Large intestine (tissue), 3 donors: ENCODE data around the gene SERPINC1. TPM values are rescaled to one million over a fixed set of nuclear protein-coding genes. Genes with fewer than 3 reads are reported as not detected.
A peak's percentile ranks its signal among the peaks of the same experiment; 100 is the strongest.

ENCODE experiments used
- DNase-seq, 2 donors: peaks; one replicate each; pipeline versions ENCODE4 v3.0.0 to v3.0.0-alpha.2; 2013
- H3K27ac ChIP-seq: one replicate; pipeline ENCODE4 v1.5.1; 2013; ENCODE audit warnings: low read length
- H3K27me3 ChIP-seq: 2 replicates; pipeline ENCODE4 v1.6.1; 2013; ENCODE audit warnings: low read length; ENCODE audit not compliant: control insufficient read depth, insufficient read depth
- H3K36me3 ChIP-seq: 2 replicates; pipeline ENCODE4 v1.6.1; 2013; ENCODE audit warnings: low read length; ENCODE audit not compliant: control insufficient read depth, insufficient read depth
- H3K4me1 ChIP-seq: one replicate; pipeline ENCODE4 v1.6.1; 2013; ENCODE audit warnings: low read length; ENCODE audit not compliant: control insufficient read depth, insufficient read depth
- H3K4me3 ChIP-seq: one replicate; pipeline ENCODE4 v1.5.1; 2013; ENCODE audit warnings: low read length
- H3K9me3 ChIP-seq: one replicate; pipeline ENCODE4 v1.6.1; 2013; ENCODE audit warnings: mild to moderate bottlenecking, low read depth, low read length, moderate library complexity; ENCODE audit not compliant: control insufficient read depth
- WGBS: methylation state at CpG from one replicate; pipeline ENCODE4 v1.1.5; 2013; ENCODE audit warnings: low lambda C conversion rate; ENCODE audit not compliant: insufficient coverage; 5-methylcytosine and 5-hydroxymethylcytosine counted together
- polyA plus RNA-seq: library from polyadenylated mRNA; unstranded; fragments of 120-200 nt; gene quantifications from one replicate; pipeline ENCODE4 v1.2.1, GENCODE V29; 2013

Gene SERPINC1
- polyA plus RNA-seq, 1 donor, result 0.54 TPM

DNA sequence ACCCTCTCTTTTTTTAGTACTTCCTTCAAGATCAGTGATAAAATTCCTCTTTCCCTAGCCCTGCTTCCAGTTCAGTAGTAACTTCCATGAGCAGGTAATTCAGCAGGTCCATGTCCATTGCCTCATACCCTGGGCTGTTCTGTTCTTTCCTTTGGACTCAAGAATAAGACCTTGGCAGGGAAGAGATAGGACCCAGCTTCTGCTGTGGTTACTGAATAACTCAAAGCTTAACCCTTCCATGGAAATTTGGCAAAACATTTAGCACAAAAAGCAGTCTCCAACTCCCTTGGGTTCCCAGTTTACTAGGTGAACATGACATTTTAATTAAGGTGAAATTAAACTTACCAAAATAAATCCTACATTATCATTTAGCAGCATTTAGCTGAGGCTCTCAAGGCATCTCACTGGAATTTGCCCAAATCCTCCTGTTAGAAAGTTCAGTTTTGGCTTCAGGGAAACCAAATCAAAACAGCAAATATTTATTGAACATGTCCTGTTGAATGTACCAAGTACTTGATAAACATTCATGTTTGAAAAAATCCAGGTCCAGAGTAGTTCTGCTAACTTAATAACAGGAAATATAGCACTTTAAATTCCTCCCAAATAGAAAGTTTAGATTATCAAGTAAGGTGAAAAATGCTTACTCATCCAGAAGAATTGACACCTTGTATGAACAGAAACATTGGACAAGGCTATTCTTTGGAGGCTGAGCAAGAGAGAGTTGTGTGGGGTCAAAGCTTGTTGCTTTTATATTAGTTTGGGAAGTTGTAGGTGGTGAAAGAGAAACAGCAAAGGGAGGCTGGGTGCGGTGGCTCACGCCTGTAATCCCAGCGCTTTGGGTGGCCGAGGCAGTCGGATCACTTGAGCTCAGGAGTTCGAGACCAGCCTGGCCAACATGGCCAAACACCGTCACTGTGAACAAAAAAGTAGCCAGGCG, 8.4 kb upstream of the SERPINC1 start:
- Histone ChIP-seq H3K27me3 (no peaks in the 10 kb centered on the region), H3K36me3 (no peaks in the 10 kb centered on the region), H3K4me1 (peaks cover 16% of the 10 kb centered on the region), H3K4me3 (no peak overlapping the region), H3K9me3 (no peaks in the 10 kb centered on the region), H3K27ac (peak overlapping the region; percentile 52)
- 100% methylated on average over 1 of the region's 8 CpGs for WGBS
- DNase-seq, result peak; percentile 73 to 86

DNA sequence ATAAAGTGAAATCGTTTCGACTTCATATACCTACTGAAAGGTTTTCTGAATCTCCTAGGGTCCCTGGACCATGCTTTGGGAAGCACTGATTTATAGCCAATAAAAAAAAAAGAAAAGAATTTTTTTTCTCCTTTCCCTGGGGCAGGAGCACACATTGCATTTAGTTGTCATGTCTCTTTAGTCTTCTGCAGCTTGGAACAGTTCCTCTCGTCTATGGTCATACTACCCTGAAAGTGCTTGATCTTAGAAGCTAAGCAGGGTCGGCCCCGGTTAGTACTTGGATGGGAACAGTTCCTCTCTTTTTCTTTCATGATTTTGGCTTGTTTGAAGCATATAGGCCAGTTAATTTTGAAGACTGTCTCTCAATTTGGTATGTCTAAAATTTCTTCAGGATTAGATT, 3.7 kb upstream of the SERPINC1 start:
- WGBS, result 90% methylated on average over 2 of the region's 5 CpGs
- Histone ChIP-seq H3K36me3 (no peaks in the 10 kb centered on the region), H3K27ac (no peak overlapping the region), H3K4me3 (no peak overlapping the region), H3K9me3 (no peaks in the 10 kb centered on the region), H3K4me1 (peaks cover 22% of the 10 kb centered on the region), H3K27me3 (no peaks in the 10 kb centered on the region)
- no peak for DNase-seq

DNA sequence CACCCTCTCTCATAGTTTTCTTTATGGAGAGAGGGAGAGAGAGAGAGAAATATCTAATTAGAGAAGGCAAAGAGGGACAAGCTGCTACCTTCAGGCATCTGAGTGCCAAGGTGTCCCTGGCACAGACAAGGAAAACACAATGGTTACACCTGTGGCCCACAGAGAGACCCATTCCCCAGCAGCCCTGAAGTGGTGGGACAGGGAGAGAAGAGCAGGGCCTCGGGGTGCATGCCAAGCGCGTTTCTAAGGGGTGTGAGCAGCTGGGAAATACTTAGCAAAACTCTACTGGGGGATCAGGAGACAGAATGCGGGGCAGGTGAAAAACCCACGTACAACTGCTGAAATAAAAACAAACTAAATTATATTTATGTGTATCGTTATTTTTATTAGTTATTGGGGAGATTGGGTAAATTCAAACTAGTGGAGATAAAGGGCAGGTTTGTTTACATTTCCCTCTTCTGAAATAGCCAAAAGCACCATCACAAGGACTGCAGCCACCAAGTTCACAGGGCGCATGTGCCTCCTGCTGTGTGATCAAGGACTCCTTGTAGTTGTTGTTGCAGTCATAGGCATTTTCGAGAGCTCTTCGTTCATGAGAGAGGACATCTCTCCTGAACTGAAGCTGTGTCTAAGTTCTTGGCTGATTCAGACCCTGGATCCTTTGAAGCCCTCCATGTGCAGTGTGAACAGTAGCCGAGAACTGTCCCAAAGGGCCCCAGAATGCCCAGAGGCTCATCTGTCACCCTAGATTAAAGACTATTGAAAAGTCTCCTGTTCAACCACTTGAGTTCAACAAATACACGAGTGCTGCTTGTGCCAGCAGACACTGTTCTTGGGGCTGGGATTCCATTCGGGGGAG, 737 bp upstream of the SERPINC1 start:
- Histone ChIP-seq H3K4me3 (no peak overlapping the region), H3K9me3 (no peaks in the 10 kb centered on the region), H3K36me3 (no peaks in the 10 kb centered on the region), H3K27me3 (no peaks in the 10 kb centered on the region), H3K4me1 (peaks cover 17% of the 10 kb centered on the region), H3K27ac (no peak overlapping the region)
- DNase-seq, result no peak
- WGBS, result no CpG with 5 or more reads among the region's 12 CpGs

DNA sequence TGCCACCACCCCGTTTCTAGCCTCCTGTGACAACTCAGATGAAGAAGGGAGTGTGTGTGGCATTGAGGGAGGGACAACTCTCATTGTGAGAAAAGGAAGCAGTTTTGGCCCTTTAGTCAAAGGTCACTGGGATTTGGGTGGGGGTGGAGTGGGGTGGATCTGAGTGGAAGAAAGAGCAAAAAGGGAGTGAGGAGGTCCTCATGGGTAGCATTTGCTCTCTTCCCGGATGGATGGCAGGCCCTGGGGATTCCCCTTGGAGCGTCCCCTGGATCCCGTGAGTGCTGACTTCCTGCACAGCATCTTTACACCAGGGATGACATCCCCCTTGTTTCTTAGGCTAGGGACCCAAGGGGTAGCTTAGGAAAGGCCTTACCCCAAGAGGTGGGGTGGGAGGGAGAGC, 460 bp downstream of the SERPINC1 start:
- Histone ChIP-seq H3K4me1 (peaks cover 17% of the 10 kb centered on the region), H3K4me3 (no peak overlapping the region), H3K27ac (peak overlapping the region; percentile 13), H3K27me3 (no peaks in the 10 kb centered on the region), H3K36me3 (no peaks in the 10 kb centered on the region), H3K9me3 (no peaks in the 10 kb centered on the region)
- DNase-seq, result no peak
- WGBS, result no CpG with 5 or more reads among the region's 4 CpGs

DNA sequence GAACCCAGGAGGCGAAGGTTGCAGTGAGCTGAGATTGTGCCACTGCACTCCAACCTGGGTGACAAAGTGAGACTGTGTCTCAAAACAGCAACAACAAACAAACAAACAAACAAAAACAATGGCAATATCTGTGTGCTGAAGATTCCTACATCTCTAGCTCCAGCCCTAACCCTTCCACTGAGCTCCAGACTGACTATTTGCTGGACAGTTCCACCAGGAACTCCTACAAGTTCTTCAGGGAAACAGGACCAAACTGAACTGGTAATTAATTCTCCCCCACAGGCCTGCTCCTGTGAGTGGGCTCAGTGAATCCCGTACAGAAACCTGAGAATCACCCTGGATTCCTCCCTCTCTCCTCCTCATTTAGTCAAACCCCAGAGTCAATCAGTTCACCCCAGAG, 1.5 kb downstream of the SERPINC1 start:
- no CpG with 5 or more reads among the region's 2 CpGs for WGBS
- Histone ChIP-seq H3K4me1 (peaks cover 17% of the 10 kb centered on the region), H3K27me3 (no peaks in the 10 kb centered on the region), H3K9me3 (no peaks in the 10 kb centered on the region), H3K4me3 (no peak overlapping the region), H3K27ac (no peak overlapping the region), H3K36me3 (no peaks in the 10 kb centered on the region)
- no peak for DNase-seq

DNA sequence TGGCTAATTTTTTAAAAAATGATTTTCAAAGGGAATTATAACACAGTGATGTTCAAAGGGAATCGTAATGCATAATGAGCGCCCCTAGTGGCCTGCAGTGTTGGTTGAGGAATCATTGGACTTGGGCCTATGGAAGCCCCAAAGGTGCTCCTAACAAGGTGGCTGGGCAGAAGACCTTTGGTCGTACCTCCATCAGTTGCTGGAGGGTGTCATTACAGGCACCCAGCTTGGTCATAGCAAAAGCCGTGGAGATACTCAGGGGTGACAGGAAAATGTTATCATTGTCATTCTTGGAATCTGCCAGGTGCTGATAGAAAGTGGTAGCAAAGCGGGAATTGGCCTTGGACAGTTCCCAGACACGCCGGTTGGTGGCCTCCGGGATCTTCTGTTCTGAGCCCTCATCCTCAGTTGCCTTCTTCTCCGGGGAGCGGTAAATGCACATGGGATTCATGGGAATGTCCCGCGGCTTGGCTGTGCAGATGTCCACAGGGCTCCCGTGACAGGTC, 2.7 kb downstream of the SERPINC1 start:
- peak; percentile 6 to 24 for DNase-seq

DNA sequence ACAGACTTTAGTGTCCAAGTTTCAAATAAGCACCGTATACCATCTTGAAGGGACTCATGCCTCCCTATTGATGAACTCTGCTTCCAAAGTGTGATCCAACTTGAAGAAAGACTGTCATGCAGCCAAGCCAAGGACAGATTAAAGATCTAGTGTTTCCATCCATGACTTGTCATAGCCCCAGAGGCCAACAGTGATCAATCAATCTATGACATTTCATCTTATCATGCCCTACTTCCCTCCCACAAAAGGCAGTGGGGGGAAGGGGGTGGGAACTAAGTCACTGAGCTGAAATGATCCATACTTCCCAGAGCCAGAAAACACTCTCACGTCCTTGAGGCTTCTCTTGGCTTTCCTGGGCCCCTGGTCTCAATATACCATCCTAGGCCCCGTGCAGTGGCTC, 4.0 kb downstream of the SERPINC1 start:
- no CpG with 5 or more reads among the region's 3 CpGs for WGBS
- no peaks in the 10 kb centered on the region for H3K36me3 ChIP-seq
- no peak for DNase-seq
- no peaks in the 10 kb centered on the region for H3K27me3 ChIP-seq
- no peak overlapping the region for H3K27ac ChIP-seq
- H3K4me3 ChIP-seq, result no peak overlapping the region
- no peaks in the 10 kb centered on the region for H3K9me3 ChIP-seq
- peaks cover 17% of the 10 kb centered on the region for H3K4me1 ChIP-seq

More for the DNA sequence above, 2.7 kb downstream of the SERPINC1 start:
- no CpG with 5 or more reads among the region's 13 CpGs for WGBS
- no peaks in the 10 kb centered on the region for H3K36me3 ChIP-seq
- H3K4me3 ChIP-seq, result no peak overlapping the region
- no peak overlapping the region for H3K27ac ChIP-seq
- no peaks in the 10 kb centered on the region for H3K9me3 ChIP-seq
- peaks cover 17% of the 10 kb centered on the region for H3K4me1 ChIP-seq
- H3K27me3 ChIP-seq, result no peaks in the 10 kb centered on the region

DNA sequence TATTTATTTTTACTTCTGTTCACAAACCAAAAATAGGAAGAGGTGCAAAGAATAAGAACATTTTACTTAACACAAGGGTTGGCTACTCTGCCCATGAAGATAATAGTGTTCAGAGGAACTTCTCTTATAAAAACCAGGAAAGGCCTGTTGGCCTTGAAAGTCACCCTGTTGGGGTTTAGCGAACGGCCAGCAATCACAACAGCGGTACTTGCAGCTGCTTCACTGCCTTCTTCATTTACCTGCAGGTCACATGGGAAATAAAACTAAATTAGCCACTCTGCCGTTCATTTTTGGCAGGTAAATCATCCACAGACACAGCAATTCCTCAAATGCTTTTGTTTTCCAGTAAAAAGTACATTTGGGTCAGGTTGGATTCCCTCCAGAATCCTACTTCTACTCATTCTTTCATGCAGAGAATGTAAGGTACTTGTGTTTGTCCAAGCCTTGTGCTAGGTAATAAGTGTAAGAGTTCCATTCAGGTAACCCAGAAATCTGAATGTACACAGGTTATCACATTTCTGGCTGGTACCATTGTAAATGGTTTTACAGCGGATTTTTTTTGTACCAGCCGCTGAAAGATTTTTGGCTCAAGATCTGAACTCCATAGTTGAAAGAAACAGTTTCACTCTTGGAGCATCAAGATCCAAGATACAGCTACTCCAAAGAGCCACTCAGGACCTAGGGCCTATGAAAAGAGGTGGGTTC, 13.1 kb downstream of the SERPINC1 start:
- Histone ChIP-seq H3K4me1 (no peaks in the 10 kb centered on the region), H3K4me3 (no peak overlapping the region), H3K27ac (no peak overlapping the region), H3K36me3 (no peaks in the 10 kb centered on the region), H3K9me3 (no peaks in the 10 kb centered on the region), H3K27me3 (no peaks in the 10 kb centered on the region)
- no peak for DNase-seq
- WGBS, result 90% methylated on average over 2 of the region's 6 CpGs

DNA sequence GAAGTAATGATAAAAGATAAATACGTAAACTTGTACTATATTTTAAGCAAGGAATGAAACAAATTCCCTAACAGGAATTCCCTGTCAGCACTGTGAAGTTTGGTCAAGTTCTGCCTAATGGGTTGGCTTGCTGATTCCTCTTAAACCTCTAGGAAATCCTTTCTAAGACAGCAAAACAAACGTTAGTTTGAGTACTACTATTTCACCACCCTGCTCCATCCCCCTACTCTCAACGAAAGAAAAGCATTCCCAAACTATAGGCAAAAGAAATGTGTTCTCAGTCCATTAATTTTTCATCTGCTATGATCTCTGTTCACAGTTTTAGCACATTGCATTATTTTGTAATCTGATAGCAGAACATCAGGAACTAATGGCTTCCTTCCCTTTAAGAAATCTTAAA, 16.1 kb downstream of the SERPINC1 start:
- no peaks in the 10 kb centered on the region for H3K36me3 ChIP-seq
- no peaks in the 10 kb centered on the region for H3K9me3 ChIP-seq
- no CpG with 5 or more reads among the region's 3 CpGs for WGBS
- no peak overlapping the region for H3K4me3 ChIP-seq
- H3K27ac ChIP-seq, result no peak overlapping the region
- no peaks in the 10 kb centered on the region for H3K27me3 ChIP-seq
- H3K4me1 ChIP-seq, result no peaks in the 10 kb centered on the region
- no peak for DNase-seq

DNA sequence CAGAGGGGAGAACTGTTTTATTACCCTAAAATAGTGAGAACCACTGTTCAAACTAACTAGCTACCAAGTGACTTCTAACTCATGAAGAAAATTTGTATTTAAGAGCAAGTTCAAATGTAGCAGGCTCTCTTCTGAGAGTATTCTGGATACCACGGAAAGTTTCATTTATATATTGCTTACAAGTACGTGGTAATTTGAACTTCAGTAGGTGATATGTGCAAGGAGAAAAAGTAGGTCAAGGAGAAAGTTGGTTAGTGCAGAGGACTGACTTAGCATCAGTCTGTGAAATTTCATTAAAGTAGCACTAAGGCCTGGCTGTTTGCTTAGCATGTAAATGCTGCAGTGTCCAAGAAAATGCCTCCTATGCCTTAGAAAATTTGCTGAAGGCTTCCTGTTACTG, 16.7 kb downstream of the SERPINC1 start:
- DNase-seq, result no peak
- WGBS, result 100% methylated on average over 2 of the region's 2 CpGs
- no peaks in the 10 kb centered on the region for H3K4me1 ChIP-seq

More for the DNA sequence above, 16.7 kb downstream of the SERPINC1 start:
- H3K27me3 ChIP-seq, result no peaks in the 10 kb centered on the region
- no peak overlapping the region for H3K4me3 ChIP-seq
- H3K36me3 ChIP-seq, result no peaks in the 10 kb centered on the region
- H3K27ac ChIP-seq, result no peak overlapping the region
- H3K9me3 ChIP-seq, result no peaks in the 10 kb centered on the region
